Stimulated activated CD4-positive, alpha-beta T cell treated with anti-CD3 and anti-CD28 coated beads, Interleukin-15, amount 100 ng/mL, for 1 hour (primary cell): ENCODE data around the gene SMAD3.
A peak's percentile ranks its signal among the peaks of the same experiment; 100 is the strongest.
"Not testable (repeated sequence)": the region's sequence is repeated elsewhere in the genome, so short reads cannot be mapped to it uniquely, and the experiment has no call there.

Experiments
- DNase-seq, 2 donors: peaks; one replicate each; pipeline ENCODE4 v3.0.0-alpha.2; 2020; ENCODE audit warnings: low read depth in 1 of 2, low spot score in 1 of 2

Gene SMAD3

GRCh38 chr15:67065531-67066005 lies at the start of gene SMAD3:
Gene SMAD3 (plus strand): TSS chr15:67065602. CDS start chr15:67066155, 553 bp downstream.
- peak; percentile 48 to 51 for DNase-seq

GRCh38 chr15:67017311-67017710 lies 48.1 kb upstream of the SMAD3 start:
- DNase-seq, result no peak

GRCh38 chr15:67018026-67018425 lies 47.4 kb upstream of the SMAD3 start:
- DNase-seq, result no peak

- DNase-seq, result no peak
Measured at GRCh38 chr15:67018441-67018840, 47.0 kb upstream of the SMAD3 start.

GRCh38 chr15:67019069-67019468 lies 46.3 kb upstream of the SMAD3 start:
- DNase-seq, result no peak

GRCh38 chr15:67019884-67020520 lies 45.4 kb upstream of the SMAD3 start:
- DNase-seq, result no peak

GRCh38 chr15:67020668-67021067 lies 44.7 kb upstream of the SMAD3 start:
- not testable (repeated sequence) for DNase-seq

- no peak for DNase-seq
Measured at GRCh38 chr15:67021455-67021854, 43.9 kb upstream of the SMAD3 start.

- DNase-seq, result no peak
Measured at GRCh38 chr15:67022587-67023105, 42.8 kb upstream of the SMAD3 start.

- no peak for DNase-seq
Measured at GRCh38 chr15:67023517-67024313, 41.7 kb upstream of the SMAD3 start.

- DNase-seq, result no peak
Measured at GRCh38 chr15:67024314-67024997, 40.9 kb upstream of the SMAD3 start.

GRCh38 chr15:67024998-67025368 lies 40.4 kb upstream of the SMAD3 start:
- no peak for DNase-seq

GRCh38 chr15:67025719-67026609 lies 39.4 kb upstream of the SMAD3 start:
- DNase-seq, result no peak

- no peak for DNase-seq
Measured at GRCh38 chr15:67026610-67026967, 38.8 kb upstream of the SMAD3 start.

GRCh38 chr15:67028440-67028839 lies 37.0 kb upstream of the SMAD3 start:
- not testable (repeated sequence) for DNase-seq

- no peak for DNase-seq
Measured at GRCh38 chr15:67030036-67030762, 35.2 kb upstream of the SMAD3 start.

GRCh38 chr15:67031331-67031730 lies 34.1 kb upstream of the SMAD3 start:
- DNase-seq, result no peak

GRCh38 chr15:67032608-67033007 lies 32.8 kb upstream of the SMAD3 start:
- no peak for DNase-seq

GRCh38 chr15:67033012-67033411 lies 32.4 kb upstream of the SMAD3 start:
- no peak for DNase-seq

GRCh38 chr15:67033571-67034044 lies 31.8 kb upstream of the SMAD3 start:
- no peak for DNase-seq
